HG03196 (cell line): ENCODE results near the gene RFX1.

Experiments used
- ATAC-seq: cut with Tn5 transposase; IDR thresholded peaks from one replicate; pipeline ENCODE4 v1.9.1; 2021; ENCODE audit not compliant: unreplicated experiment

Gene RFX1

GRCh38 chr19:13996928-13997630 is 9.0 kb downstream of the RFX1 start:
- no peak for ATAC-seq

- no peak for ATAC-seq
Observed at GRCh38 chr19:13995878-13996765, 10.0 kb downstream of the RFX1 start.

- no peak for ATAC-seq
Observed at GRCh38 chr19:13995017-13995728, 10.9 kb downstream of the RFX1 start.

- ATAC-seq: no peak
Observed at GRCh38 chr19:13993590-13994300, 12.4 kb downstream of the RFX1 start.

GRCh38 chr19:13992025-13992424 is 14.1 kb downstream of the RFX1 start:
- no peak for ATAC-seq

GRCh38 chr19:13990085-13990484 is 16.0 kb downstream of the RFX1 start:
- ATAC-seq: no peak

- ATAC-seq: no peak
Observed at GRCh38 chr19:13989487-13989886, 16.6 kb downstream of the RFX1 start.

GRCh38 chr19:13987101-13987890 is 18.8 kb downstream of the RFX1 start:
- ATAC-seq: no peak

GRCh38 chr19:13986348-13986904 is 19.7 kb downstream of the RFX1 start:
- peak; percentile 74 for ATAC-seq

- ATAC-seq: peak; percentile 10
Observed at GRCh38 chr19:13985771-13986347, 20.3 kb downstream of the RFX1 start.

GRCh38 chr19:13984875-13985741 is 21.0 kb downstream of the RFX1 start:
- no peak for ATAC-seq

- no peak for ATAC-seq
Observed at GRCh38 chr19:13984186-13984585, 21.9 kb downstream of the RFX1 start.

GRCh38 chr19:13983213-13983889 is 22.8 kb downstream of the RFX1 start:
- no peak for ATAC-seq

- ATAC-seq: no peak
Observed at GRCh38 chr19:13982773-13983172, 23.3 kb downstream of the RFX1 start.

GRCh38 chr19:13981988-13982501 is 24.1 kb downstream of the RFX1 start:
- no peak for ATAC-seq

GRCh38 chr19:13981467-13981866 is 24.7 kb downstream of the RFX1 start:
- ATAC-seq: no peak

GRCh38 chr19:13981021-13981420 is 25.1 kb downstream of the RFX1 start:
- no peak for ATAC-seq

- no peak for ATAC-seq
Observed at GRCh38 chr19:13980340-13980739, 25.8 kb downstream of the RFX1 start.
